HepG2 (cell line): ENCODE results near the gene MEPE. TPM values are rescaled to one million over a fixed set of nuclear protein-coding genes. Genes with fewer than 3 reads are reported as not detected.

Experiments
- AKAP8 ChIP-seq: sonication (generic); formaldehyde crosslinking; IDR thresholded peaks from 2 replicates; pipeline ENCODE4 v1.5.1; 2020; ENCODE audit warnings: mild to moderate bottlenecking, missing genetic modification reagents
- MED13 ChIP-seq: sonication (generic); formaldehyde crosslinking; IDR thresholded peaks from 2 replicates; pipeline ENCODE4 v1.5.0; 2020; ENCODE audit warnings: missing genetic modification reagents
- NCOA2 ChIP-seq: sonication (generic); formaldehyde crosslinking; IDR thresholded peaks from 2 replicates; pipeline ENCODE4 v1.8.0; 2022; ENCODE audit warnings: inconsistent platforms
- PPARG ChIP-seq: conservative IDR thresholded peaks from 2 replicates; pipeline ENCODE4 v1.6.1; 2016; ENCODE audit warnings: missing biosample characterization, missing genetic modification reagents
- SALL1 ChIP-seq: sonication (generic); formaldehyde crosslinking; IDR thresholded peaks from 2 replicates; pipeline ENCODE4 v1.8.0; 2022; ENCODE audit warnings: mild to moderate bottlenecking, missing genetic modification reagents
- STAG1 ChIP-seq: sonication (generic); formaldehyde crosslinking; IDR thresholded peaks from 2 replicates; pipeline ENCODE4 v1.4.0; 2020; ENCODE audit warnings: missing genetic modification reagents
- THRA ChIP-seq: sonication (generic); formaldehyde crosslinking; IDR thresholded peaks from 2 replicates; pipeline ENCODE4 v1.4.0; 2020; ENCODE audit warnings: missing genetic modification reagents, borderline replicate concordance
- ZBTB20 ChIP-seq: sonication (generic); formaldehyde crosslinking; IDR thresholded peaks from 2 replicates; pipeline ENCODE4 v1.8.1; 2023; ENCODE audit warnings: missing genetic modification reagents, low read depth, mild to moderate bottlenecking, borderline replicate concordance
- ZFP36L2 ChIP-seq: sonication (generic); formaldehyde crosslinking; IDR thresholded peaks from 2 replicates; pipeline ENCODE4 v1.4.0; 2020; ENCODE audit warnings: missing genetic modification reagents
- ZNF329 ChIP-seq: sonication (generic); formaldehyde crosslinking; IDR thresholded peaks from 2 replicates; pipeline ENCODE4 v1.9.0; 2021; ENCODE audit warnings: low read depth, mild to moderate bottlenecking, missing genetic modification reagents
- ZNF609 ChIP-seq: sonication (generic); formaldehyde crosslinking; IDR thresholded peaks from 2 replicates; pipeline ENCODE4 v1.4.0; 2020; ENCODE audit warnings: mild to moderate bottlenecking, missing genetic modification reagents, borderline replicate concordance
- polyA plus RNA-seq, 8 experiments: library from polyadenylated mRNA; depleted of rRNA in 3 of 8; stranded (reverse) in 7 of 8; unstranded in 1 of 8; fragments of >200 nt; fragmentation: Illumina TruSeq in 4 of 8; extraction: Trizol in 4 of 8; gene quantifications; 2 replicates each; pipeline versions ENCODE4 v1.2.1 to v1.2.3, GENCODE V29; 2011 to 2016; ENCODE audit warnings: low read depth in 4 of 8, missing spikeins in 1 of 8, mixed read lengths in 1 of 8; ENCODE audit not compliant: insufficient read depth in 1 of 8
- total RNA-seq, 5 experiments: library from RNA; depleted of rRNA; stranded (reverse); fragments of >200 nt; fragmentation: Illumina TruSeq; extraction: Trizol; gene quantifications; 2 replicates each; pipeline ENCODE4 v1.2.3, GENCODE V29; 2016; ENCODE audit warnings: low read depth in 1 of 5
- TF ChIP-seq, protein P1 (sequence below): sonication (generic); formaldehyde crosslinking; IDR thresholded peaks from 2 replicates; pipeline ENCODE4 v1.9.0; 2021; ENCODE audit warnings: mild to moderate bottlenecking, missing genetic modification reagents
- TF ChIP-seq, protein P2 (sequence below): IDR thresholded peaks from 2 replicates; pipeline ENCODE4 v1.6.1; 2012; ENCODE audit warnings: inconsistent platforms
- TF ChIP-seq, protein P3 (sequence below): sonication (generic); formaldehyde crosslinking; IDR thresholded peaks from 2 replicates; pipeline ENCODE4 v1.4.0; 2020; ENCODE audit warnings: mild to moderate bottlenecking, missing genetic modification reagents

Gene MEPE
- total and polyA plus RNA-seq, 2 of the 13 experiments (the other 11 are each of a cell fraction or from before 2014, with no cell fraction given) = 0.04 TPM; not detected in 1

DNA sequence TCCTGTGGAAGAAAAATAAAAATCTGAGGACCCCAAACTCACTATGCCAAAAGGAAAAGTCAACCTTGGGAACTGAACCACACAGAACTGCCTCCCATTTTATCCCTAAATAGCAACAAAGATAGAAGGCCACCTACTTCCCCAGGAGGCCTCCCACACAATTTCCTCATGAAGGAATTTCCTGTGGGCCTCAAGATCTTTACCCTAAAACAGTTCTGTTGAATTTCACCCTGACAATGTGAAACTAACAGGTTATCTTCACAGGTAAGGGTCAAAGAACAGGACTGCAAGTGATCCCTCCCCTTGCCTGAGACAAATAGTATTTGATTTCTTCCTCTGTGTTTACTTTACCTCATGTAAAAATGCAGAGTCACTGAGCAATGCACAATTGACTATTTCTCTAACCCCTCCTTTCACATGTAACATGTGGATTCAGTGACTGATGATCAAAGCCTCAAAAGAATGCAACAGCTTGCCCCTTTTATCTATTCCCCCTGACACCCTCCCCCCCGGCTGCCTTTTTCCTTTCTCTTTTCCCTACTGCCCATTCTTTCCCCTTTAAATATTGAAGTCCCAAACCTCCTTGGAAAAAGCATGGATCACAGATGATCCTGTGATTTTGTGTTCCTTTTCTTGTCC lies 33.3 kb downstream of the MEPE start (continued):
- TF ChIP-seq ZNF609 = peak; percentile 95
- TF ChIP-seq ZBTB20 = peak; percentile 89; the same call in 1 of the 2 replicates
- TF ChIP-seq, protein P1, sequence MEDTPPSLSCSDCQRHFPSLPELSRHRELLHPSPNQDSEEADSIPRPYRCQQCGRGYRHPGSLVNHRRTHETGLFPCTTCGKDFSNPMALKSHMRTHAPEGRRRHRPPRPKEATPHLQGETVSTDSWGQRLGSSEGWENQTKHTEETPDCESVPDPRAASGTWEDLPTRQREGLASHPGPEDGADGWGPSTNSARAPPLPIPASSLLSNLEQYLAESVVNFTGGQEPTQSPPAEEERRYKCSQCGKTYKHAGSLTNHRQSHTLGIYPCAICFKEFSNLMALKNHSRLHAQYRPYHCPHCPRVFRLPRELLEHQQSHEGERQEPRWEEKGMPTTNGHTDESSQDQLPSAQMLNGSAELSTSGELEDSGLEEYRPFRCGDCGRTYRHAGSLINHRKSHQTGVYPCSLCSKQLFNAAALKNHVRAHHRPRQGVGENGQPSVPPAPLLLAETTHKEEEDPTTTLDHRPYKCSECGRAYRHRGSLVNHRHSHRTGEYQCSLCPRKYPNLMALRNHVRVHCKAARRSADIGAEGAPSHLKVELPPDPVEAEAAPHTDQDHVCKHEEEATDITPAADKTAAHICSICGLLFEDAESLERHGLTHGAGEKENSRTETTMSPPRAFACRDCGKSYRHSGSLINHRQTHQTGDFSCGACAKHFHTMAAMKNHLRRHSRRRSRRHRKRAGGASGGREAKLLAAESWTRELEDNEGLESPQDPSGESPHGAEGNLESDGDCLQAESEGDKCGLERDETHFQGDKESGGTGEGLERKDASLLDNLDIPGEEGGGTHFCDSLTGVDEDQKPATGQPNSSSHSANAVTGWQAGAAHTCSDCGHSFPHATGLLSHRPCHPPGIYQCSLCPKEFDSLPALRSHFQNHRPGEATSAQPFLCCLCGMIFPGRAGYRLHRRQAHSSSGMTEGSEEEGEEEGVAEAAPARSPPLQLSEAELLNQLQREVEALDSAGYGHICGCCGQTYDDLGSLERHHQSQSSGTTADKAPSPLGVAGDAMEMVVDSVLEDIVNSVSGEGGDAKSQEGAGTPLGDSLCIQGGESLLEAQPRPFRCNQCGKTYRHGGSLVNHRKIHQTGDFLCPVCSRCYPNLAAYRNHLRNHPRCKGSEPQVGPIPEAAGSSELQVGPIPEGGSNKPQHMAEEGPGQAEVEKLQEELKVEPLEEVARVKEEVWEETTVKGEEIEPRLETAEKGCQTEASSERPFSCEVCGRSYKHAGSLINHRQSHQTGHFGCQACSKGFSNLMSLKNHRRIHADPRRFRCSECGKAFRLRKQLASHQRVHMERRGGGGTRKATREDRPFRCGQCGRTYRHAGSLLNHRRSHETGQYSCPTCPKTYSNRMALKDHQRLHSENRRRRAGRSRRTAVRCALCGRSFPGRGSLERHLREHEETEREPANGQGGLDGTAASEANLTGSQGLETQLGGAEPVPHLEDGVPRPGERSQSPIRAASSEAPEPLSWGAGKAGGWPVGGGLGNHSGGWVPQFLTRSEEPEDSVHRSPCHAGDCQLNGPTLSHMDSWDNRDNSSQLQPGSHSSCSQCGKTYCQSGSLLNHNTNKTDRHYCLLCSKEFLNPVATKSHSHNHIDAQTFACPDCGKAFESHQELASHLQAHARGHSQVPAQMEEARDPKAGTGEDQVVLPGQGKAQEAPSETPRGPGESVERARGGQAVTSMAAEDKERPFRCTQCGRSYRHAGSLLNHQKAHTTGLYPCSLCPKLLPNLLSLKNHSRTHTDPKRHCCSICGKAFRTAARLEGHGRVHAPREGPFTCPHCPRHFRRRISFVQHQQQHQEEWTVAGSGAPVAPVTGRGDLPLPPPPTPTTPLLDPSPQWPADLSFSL = no peak
- TF ChIP-seq STAG1 = 0 out of 2 replicates have a peak, but pooled peaks have one; percentile 2
- TF ChIP-seq THRA = peak; percentile 90; the same call in 1 of the 2 replicates
- peak; percentile 92; the same call in 1 of the 2 replicates for TF ChIP-seq MED13
- TF ChIP-seq, protein P2, sequence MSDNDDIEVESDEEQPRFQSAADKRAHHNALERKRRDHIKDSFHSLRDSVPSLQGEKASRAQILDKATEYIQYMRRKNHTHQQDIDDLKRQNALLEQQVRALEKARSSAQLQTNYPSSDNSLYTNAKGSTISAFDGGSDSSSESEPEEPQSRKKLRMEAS = peak; percentile 52; the same call in 1 of the 2 replicates
- peak; percentile 99 for TF ChIP-seq NCOA2 (CRISPR knock-in tag)
- TF ChIP-seq AKAP8 = peak; percentile 72; the same call in 1 of the 2 replicates
- TF ChIP-seq, protein P3, sequence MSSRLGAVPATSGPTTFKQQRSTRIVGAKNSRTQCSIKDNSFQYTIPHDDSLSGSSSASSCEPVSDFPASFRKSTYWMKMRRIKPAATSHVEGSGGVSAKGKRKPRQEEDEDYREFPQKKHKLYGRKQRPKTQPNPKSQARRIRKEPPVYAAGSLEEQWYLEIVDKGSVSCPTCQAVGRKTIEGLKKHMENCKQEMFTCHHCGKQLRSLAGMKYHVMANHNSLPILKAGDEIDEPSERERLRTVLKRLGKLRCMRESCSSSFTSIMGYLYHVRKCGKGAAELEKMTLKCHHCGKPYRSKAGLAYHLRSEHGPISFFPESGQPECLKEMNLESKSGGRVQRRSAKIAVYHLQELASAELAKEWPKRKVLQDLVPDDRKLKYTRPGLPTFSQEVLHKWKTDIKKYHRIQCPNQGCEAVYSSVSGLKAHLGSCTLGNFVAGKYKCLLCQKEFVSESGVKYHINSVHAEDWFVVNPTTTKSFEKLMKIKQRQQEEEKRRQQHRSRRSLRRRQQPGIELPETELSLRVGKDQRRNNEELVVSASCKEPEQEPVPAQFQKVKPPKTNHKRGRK (CRISPR knock-in tag) = no peak
- peak; percentile 92 for TF ChIP-seq PPARG (CRISPR knock-in tag)
- no peak for TF ChIP-seq ZNF329 (CRISPR knock-in tag)
- TF ChIP-seq ZFP36L2 = no peak
- peak; percentile 76; the same call in 1 of the 2 replicates for TF ChIP-seq SALL1 (CRISPR knock-in tag)
